Hepatocyte (in vitro differentiated cells): ENCODE data around the gene KAT7.

Source experiments
- EZH2phosphoT487 ChIP-seq: fragments of 200-600 bp; sonication (generic); IDR thresholded peaks from one replicate; pipeline ENCODE4 v1.6.1; 2018; ENCODE audit warnings: antibody characterized with exemption, mild to moderate bottlenecking, low read depth, moderate library complexity; ENCODE audit not compliant: unreplicated experiment, severe bottlenecking
- TF ChIP-seq, protein P1 (sequence below): fragments of 200-600 bp; sonication (generic); IDR thresholded peaks from 2 replicates; pipeline ENCODE4 v1.5.1; 2016; ENCODE audit warnings: antibody characterized with exemption, mild to moderate bottlenecking; ENCODE audit not compliant: poor library complexity

DNA sequence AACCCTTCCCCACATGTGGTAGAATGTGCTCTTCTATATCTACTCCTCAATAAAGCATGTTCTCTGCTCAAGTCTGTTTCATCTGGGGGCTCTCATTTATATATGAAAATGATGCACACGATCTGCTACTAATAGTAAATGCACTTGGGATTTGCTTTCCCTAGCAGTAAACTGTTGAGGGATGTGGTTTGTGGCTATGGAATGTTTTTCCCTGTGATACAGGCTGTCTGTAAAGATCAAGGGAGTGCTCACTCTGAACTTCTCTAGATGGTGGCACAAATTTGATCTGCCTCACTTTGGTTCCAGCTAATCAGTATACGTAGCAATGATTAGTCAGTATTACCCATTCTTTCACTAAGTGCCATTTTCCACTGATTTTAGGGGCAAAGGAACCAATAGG lies 40.5 kb downstream of the KAT7 start:
- TF ChIP-seq EZH2phosphoT487: no peak
- TF ChIP-seq, protein P1, sequence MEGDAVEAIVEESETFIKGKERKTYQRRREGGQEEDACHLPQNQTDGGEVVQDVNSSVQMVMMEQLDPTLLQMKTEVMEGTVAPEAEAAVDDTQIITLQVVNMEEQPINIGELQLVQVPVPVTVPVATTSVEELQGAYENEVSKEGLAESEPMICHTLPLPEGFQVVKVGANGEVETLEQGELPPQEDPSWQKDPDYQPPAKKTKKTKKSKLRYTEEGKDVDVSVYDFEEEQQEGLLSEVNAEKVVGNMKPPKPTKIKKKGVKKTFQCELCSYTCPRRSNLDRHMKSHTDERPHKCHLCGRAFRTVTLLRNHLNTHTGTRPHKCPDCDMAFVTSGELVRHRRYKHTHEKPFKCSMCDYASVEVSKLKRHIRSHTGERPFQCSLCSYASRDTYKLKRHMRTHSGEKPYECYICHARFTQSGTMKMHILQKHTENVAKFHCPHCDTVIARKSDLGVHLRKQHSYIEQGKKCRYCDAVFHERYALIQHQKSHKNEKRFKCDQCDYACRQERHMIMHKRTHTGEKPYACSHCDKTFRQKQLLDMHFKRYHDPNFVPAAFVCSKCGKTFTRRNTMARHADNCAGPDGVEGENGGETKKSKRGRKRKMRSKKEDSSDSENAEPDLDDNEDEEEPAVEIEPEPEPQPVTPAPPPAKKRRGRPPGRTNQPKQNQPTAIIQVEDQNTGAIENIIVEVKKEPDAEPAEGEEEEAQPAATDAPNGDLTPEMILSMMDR: no peak
